HepG2 (cell line): Measurements from ENCODE around the gene RACGAP1.

Experiments
- CBX2 ChIP-seq, 2 experiments: fragments of 200-600 bp in 1 of 2; sonication (generic); formaldehyde crosslinking in 1 of 2; IDR thresholded peaks; 2 replicates each; pipeline versions ENCODE4 v1.7.0 to v1.8.1; 2018 to 2022; ENCODE audit warnings: low read depth in 2 of 2, low read length in 1 of 2, mild to moderate bottlenecking in 1 of 2, missing genetic modification reagents in 1 of 2
- RNF2 ChIP-seq: fragments of 450-650 bp; conservative IDR thresholded peaks from 2 replicates; pipeline ENCODE4 v1.6.1; 2016; ENCODE audit warnings: low read depth
- SIN3A ChIP-seq: IDR thresholded peaks from 2 replicates; pipeline ENCODE4 v1.6.1; 2011; ENCODE audit warnings: low read depth, mild to moderate bottlenecking, control low read depth, low read length, borderline replicate concordance
- SRSF1 ChIP-seq: fragments of 200-400 bp; formaldehyde crosslinking; optimal IDR thresholded peaks from 2 replicates; pipeline ENCODE3; 2017; ENCODE audit warnings: mild to moderate bottlenecking, low read depth, low read length, moderate library complexity
- TAF1 ChIP-seq: sonication (generic); formaldehyde crosslinking; IDR thresholded peaks from 2 replicates; pipeline ENCODE4 v1.4.0; 2020; ENCODE audit warnings: missing genetic modification reagents
- TRAFD1 ChIP-seq: sonication (generic); formaldehyde crosslinking; IDR thresholded peaks from 2 replicates; pipeline ENCODE4 v1.5.1; 2020; ENCODE audit warnings: missing genetic modification reagents, mild to moderate bottlenecking, borderline replicate concordance
- TF ChIP-seq, protein P1 (sequence below): sonication (generic); formaldehyde crosslinking; IDR thresholded peaks from 2 replicates; pipeline ENCODE4 v1.9.0; 2021; ENCODE audit warnings: missing genetic modification reagents, borderline replicate concordance
- TF ChIP-seq, protein P2 (sequence below): sonication (generic); formaldehyde crosslinking; IDR thresholded peaks from 2 replicates; pipeline ENCODE4 v1.4.0; 2020; ENCODE audit warnings: mild to moderate bottlenecking, missing genetic modification reagents

DNA sequence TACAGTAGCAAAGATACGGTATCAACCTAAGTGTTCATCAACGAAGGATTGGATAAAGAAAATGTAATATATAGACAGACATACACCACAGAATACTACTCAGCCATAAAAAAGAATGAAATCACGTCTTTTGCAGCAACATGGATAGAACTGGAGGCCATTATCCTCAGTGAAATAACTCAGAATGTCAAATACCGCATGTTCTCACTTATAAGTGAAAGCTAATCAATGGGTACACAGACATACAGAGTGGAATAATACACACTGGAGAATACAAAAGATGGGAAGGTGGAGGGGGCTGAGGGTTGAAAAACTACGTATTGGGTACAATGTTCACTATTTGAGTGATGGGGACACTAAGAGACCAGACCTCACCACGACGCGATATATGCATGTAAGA is 1.1 kb downstream of the RACGAP1 start:
- no peak for TF ChIP-seq CBX2 (IDR thresholded peaks at IDR 0.05; ENCODE audit: low read depth, low read length)
- no peak for TF ChIP-seq CBX2 (CRISPR knock-in tag; IDR thresholded peaks at IDR 0.05; ENCODE audit: low read depth)
- TF ChIP-seq TRAFD1 (CRISPR knock-in tag), result no peak
- TF ChIP-seq, protein P1, sequence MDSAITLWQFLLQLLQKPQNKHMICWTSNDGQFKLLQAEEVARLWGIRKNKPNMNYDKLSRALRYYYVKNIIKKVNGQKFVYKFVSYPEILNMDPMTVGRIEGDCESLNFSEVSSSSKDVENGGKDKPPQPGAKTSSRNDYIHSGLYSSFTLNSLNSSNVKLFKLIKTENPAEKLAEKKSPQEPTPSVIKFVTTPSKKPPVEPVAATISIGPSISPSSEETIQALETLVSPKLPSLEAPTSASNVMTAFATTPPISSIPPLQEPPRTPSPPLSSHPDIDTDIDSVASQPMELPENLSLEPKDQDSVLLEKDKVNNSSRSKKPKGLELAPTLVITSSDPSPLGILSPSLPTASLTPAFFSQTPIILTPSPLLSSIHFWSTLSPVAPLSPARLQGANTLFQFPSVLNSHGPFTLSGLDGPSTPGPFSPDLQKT (CRISPR knock-in tag), result no peak
- no peak for TF ChIP-seq TAF1 (CRISPR knock-in tag)
- no peak for TF ChIP-seq SIN3A
- TF ChIP-seq SRSF1, result no peak
- TF ChIP-seq, protein P2, sequence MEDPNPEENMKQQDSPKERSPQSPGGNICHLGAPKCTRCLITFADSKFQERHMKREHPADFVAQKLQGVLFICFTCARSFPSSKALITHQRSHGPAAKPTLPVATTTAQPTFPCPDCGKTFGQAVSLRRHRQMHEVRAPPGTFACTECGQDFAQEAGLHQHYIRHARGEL, result no peak
- no peak for TF ChIP-seq RNF2
